ENCODE measurements around the gene SH3RF1.

Gene SH3RF1

DNA sequence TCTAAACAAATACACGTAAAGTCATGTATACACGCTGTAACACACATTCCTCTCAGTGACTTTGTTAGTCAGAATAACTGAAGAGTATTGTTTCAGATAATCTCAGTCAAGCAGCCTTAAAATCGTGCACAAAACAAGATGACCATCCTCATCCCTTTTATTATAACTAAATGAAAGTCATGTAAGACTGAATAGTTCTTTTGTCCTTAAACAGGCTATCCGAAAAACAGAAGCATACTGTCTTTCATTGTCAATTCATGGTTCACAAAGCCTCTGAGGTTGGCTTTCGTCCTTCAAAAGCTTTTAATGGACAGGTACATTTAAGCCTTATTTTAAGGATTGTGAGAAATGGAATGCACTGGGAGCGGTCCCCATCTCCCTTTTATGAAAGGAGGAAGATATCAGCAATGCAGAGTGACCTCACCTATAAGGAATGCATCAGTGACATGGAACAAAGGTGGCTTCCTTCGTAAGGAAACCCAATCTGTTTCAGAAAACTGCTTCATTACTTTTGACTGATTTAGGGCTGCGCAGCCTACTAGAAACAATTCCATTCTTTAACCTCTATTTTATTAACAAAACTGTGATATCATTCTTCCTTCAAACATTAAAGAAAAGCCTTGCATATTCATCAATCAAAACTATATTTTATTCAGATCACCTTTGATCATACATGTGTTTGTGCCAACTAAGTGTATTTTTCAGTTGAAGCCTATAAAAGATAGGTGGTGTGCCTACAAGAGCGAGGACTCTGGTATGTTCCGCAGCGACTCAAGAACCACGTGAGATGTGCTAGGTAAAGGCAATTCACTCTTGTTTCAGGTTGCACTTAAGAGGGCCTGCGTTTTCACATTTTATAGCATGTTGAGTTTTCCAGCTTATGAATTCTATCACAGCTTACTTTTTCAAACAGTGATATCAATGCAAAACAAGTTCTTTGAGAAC, 19.2 kb downstream of the SH3RF1 start:
- DNase-seq (ENCODE audit: low spot score) = peak; percentile 87

DNA sequence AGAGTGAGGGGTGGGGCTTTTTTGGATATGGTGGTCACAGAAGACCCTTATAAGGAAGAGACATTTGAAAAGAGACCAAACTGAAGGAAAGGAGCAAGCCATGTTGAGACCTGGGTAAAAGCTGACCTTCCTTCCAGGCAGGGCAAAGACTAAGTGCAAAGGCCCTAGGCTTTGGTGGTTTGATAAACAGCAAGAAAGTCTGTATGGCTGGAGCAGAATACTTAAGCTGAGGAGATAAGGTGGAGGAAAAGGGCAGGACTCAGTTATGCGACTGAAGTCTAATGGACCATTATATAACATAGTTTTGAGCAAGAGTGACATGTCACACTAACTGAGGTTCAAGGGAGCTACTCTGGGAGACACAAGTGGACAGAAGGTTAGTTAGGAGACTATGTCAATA, 20.0 kb downstream of the SH3RF1 start:
- no peak for DNase-seq (ENCODE audit: low spot score)

DNA sequence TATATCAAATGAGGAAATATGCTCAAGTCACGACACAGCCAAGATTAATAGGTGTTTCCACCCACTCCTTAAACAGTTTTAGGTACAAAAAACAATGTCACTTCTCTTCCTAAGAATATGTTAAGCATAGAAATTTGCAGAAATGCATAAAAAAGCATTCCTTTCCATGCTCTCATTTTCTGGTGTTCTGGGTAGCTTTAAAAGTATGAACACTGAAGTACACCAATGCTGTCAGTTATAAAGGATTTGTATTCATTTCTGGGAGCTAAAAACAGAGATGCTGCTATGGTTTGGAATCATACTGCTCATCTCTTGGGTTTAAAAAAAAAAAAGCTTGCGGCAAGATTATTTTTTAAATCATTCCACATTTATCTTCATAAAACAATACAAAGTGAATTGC, 20.8 kb downstream of the SH3RF1 start:
- DNase-seq (ENCODE audit: low spot score) = no peak

DNA sequence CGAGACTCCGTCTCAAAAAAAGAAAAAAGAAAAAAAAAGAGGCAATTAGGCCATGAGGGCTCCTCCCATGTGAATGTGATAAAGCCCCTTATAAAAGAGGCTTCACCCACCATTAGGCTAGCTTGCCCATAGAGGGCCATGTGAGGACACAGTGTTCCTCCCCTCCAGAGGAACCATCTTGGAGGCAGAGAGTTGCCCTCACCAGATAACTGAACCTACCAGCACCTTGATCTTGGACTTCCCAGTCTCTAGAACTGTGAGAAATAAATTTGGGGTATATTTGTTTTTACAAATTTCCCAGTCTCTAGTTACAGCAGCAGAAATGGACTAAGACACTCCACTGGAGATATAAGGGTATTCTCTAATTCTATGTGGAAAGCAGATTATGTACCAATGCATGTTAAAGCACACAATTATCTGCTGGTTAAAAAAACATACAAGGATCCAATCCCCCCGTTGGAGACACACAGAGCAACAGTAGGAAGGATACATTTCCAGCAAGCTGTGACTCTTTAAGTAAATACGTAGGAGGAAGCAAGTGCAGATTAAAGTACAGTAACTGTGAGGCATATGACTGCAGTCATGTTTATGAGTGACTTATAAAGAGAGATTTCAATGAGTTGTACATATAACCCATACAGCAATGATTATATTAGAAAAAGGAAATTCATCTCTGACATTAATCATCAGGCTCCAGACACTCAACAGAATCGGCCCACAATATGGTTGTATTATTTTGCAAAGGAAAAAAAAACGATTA, 21.4 kb downstream of the SH3RF1 start:
- peak; percentile 68 for DNase-seq (ENCODE audit: low spot score)

DNA sequence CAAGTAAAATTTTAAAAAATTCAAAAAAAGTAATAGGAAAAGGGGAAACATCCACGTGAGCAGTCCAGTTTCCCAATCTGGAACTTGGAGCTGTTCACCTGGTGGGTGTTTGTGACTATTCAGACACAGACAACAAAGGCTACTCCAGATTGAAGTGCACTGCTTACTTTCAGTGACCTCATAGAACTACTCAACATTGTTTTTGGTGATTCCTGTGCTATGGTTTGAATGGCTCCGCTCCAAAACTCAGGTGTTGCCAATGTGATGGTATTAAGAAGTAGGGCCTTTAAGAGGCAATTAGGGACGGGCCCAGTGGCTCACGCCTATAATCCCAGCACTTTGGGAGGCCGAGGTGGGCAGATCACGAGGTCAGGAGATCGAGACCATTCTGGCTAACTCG, 22.1 kb downstream of the SH3RF1 start:
- no peak for DNase-seq (ENCODE audit: low spot score)

DNA sequence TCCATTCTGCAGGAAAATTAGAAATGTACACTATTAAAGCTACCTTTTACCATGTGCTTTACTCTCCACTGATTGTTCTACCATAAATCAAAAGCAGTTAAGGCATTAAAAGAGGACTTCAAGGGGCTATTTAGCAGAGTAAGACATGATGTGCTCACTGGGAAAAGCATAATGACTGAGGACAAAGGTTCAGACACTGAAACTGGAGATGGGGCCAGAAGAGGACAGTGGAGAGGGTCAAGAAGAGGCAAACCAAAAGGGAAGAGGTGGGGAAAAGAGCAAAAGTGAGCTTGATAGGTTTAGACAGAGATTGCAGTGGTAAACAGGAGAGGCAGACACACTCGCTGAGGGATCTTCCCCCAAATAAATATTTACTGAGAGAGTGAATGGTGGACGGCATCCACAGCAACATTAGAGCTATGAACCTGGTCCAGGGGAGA, 23.8 kb downstream of the SH3RF1 start:
- DNase-seq (ENCODE audit: low spot score) = no peak

DNA sequence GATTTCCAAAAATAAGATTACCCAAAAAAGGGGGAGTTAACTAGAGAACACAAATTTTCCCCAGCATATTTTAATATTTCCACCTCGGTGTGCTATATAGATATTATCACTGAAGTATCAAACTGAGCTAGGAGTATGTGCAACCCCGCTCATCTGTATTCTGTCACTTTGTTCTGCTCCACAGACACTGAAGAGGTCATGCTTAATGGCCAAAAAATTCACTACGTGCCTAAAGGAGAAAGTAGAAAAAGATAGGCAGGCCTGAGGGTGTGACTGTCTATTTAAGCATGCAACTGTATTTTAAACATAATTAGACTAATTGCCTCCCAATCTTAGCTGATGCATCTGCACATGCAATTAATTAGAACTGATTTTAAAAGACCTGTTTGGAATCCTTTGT, 24.5 kb downstream of the SH3RF1 start:
- DNase-seq (ENCODE audit: low spot score) = no peak

DNA sequence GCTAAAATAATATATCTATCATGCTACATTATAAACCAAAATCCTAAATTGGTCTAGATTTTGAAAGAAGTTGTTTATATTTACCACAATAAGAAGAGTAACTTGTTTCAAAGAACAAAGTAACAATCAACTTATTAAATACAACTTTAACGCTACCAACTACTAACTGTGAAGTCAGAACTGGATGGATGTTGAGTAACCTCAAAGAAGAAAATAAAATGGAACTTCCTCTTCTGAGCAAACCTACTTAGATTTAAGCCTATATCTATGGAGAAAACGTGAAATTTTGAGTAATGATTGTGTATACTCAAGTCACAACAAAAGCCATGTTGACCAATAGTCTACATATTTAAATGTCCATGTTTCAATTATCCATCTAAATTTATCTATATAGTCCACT, 25.7 kb downstream of the SH3RF1 start:
- DNase-seq (ENCODE audit: low spot score) = no peak

DNA sequence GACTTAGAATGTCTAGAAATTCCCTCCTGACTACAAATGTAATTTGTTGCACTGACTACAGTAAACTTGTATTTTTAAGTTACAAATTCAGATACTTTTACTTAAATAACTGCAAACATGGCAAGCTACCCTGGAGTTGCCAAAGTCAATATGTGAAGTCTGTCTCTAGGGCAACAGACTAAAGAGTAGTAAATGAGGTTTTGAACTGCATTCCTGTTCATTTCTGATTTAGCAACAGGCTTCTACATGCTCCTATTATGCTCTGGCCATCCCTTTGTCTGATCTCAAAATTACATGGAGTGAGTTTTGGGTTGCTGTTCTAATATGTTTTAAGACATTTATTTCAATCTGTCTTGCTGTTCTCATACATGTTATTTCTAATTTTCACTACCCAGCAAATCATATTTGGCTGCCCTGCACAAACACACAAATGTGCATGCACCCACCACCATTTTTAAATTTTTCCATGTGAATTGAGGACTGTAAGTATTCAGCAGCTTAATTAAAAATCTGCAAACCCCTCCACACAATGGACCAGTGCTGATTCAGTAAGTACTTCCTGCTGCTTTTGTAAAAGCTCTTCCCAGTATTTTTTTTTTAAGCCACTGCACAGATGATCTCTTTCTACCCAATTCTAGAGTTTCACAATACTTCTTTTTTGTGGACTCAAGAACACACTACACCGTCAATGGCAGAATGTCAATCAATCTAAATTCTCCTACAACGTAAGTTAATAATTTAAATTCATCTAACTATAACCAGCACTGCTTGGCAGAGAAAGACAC, 26.7 kb downstream of the SH3RF1 start:
- DNase-seq (ENCODE audit: low spot score) = no peak

DNA sequence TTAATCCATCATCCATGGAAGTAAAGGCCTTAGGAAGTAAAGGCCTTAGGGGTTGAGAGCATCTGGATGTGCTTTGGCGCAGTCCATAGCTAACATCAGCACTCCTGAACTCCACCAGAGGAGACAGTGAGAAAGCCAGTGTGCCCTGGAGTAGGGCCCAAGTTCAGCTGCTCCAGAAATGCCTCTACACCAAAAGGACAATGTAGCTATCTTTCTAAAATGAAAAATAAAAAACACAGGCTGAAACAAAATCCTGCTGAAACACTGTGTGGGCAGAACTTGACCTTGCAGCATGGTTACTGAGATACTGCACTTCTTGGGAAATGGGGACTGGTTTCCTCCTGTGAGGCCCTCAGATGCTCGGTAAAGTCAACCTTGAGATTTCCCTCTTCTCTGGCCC, 29.3 kb downstream of the SH3RF1 start:
- no peak for DNase-seq (ENCODE audit: low spot score)

DNA sequence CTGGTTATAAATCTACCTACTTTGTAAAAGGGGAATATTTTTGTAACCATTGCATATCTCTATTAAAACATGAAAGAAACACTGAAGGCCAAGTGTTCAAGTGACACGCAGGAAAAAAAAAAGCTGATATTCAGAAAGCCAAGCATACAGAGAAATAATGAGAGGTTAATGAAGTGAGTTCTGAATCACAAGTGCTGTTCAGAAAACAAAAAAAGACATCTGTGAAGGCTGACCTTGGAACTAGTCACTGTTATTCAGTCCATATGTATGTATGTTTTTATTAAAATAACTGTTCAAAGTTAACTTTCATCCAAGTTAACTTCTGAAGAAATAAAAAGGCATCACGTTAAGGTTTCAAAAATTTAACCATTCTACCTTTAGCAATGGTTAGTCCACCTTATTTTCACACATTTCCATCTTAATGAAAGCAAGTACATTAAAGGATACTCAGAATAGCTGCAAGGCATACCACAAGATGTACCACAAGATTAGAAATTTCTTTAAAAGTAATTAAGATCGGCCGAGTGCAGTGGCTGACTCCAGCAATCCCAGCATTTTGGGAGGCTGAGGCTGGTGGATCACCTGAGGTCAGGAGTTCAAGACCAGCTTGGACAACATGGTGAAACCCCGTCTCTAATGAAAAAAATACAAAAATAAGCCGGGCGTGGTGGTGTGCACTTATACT, 31.4 kb downstream of the SH3RF1 start:
- DNase-seq (ENCODE audit: low spot score) = no peak

DNA sequence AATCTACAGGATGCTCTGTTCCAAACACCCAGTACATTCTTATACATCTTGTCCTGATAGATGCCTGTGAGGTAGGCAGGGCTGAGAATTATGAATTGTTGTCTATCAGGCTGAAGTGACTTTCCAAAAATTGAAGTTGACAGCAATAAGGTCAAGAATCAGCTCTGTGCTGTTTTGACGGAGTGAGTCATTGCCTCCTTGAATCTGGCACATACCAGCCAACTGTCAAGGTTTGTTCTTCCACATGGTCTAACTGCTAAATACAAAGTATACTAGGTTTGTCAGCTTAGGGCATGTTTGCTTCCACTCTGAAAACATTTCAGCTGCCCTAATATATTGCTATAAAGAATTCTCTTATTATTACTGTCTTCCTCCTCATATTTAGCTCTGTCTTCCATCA, 32.3 kb downstream of the SH3RF1 start:
- no peak for DNase-seq (ENCODE audit: low spot score)

DNA sequence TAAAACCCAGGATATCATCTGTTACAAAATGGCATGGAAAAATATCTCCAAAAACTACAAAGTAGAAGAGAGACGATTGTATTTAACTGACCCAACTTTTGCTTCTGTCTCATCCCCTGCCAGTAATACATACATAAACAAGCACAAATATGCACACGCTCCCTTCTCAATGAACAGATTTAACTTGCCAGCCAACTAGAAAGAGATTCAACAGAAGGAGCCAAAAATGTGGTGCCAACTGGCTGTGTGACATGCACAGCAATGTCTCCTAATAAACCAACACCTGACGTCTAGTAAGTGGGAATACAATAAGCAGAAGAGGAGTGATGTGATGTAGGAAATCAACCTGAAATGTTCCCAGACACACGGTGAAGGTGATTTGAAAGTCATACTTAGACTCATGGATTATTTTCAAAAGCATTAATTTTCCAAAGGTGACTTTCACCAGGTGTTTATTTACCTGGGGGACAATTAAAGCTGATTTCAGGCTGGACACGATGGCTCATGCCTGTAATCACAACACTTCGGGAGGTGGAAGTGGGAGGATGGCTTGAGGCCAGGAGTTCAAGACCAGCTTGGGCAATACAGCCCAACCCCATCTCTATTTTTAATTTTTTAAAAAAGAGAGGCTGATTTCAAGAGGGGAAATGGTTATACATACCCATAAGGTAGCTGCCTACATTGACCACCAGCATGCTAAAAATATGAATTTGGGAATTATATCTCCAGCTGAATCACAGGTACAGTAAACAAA, 33.7 kb downstream of the SH3RF1 start:
- no peak for DNase-seq (ENCODE audit: low spot score)

DNA sequence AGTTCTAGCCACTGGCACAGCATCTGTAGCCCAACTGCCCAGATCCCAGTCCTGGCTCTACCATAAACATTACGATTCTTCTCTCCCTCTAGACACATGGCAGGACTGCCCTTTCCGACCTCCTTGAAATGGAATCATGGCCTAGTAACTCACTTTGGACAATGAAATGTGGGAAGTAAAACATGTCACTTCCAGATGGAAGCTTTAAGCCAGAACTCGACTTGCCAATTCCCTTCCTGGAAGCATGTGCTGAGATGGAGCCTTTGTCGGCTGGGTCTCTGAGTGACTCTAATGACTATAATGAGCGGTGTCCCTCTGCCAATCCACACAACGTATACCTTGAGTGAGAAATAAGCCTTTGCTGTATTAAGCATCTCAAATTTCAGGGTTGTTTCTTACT, 34.7 kb downstream of the SH3RF1 start:
- DNase-seq (ENCODE audit: low spot score) = no peak

DNA sequence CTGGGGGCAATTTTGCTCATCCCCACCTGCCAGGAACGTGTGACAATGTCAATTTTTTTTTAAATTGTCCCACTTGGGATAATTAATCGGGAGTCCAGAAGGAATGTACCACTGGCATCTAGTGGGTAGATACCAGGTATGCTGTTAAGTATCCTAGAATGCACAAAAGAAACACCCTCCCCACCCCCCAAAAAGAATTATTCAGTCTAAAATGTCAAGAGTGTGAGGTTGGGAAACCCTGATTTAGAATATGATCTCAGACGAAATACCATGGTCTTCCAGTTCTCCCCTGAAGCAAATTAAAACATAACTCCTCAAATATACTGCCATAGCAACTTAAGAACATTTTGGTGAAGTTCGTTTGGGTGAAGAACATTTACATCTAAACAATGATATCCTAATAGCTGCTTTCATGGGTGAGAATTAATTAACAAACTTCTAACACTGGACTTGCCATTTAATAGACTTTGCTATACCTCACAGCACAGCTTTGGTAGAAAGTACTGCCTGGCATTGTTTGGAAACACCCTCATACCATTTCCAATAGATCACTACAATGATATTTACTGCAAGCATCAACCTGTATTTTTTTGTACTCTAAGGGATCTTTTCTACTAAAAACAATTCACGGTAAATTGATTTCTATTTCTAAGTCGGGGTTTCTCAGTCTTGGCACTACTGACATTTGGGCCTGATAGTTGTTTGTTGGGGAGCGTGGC, 36.5 kb downstream of the SH3RF1 start:
- DNase-seq (ENCODE audit: low spot score) = no peak

DNA sequence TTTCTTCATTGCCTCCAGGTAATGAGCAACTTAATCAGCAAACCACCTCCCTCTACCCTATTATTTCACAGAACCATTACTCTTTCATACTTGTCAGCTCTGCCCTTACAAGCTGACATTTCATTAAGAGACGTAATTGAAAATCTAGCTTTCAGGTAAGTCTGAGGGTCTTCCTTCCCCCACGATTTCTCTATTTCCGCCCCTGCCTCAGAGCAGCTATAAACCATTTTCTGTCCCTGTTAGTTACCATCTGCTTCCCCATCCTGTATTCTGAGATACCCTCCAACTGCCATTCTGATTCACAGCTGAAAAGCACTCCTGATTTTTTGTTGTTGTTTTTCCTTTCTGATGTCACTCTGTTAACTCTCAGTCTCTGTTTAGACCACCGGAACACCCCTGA, 37.1 kb downstream of the SH3RF1 start:
- DNase-seq (ENCODE audit: low spot score) = no peak

DNA sequence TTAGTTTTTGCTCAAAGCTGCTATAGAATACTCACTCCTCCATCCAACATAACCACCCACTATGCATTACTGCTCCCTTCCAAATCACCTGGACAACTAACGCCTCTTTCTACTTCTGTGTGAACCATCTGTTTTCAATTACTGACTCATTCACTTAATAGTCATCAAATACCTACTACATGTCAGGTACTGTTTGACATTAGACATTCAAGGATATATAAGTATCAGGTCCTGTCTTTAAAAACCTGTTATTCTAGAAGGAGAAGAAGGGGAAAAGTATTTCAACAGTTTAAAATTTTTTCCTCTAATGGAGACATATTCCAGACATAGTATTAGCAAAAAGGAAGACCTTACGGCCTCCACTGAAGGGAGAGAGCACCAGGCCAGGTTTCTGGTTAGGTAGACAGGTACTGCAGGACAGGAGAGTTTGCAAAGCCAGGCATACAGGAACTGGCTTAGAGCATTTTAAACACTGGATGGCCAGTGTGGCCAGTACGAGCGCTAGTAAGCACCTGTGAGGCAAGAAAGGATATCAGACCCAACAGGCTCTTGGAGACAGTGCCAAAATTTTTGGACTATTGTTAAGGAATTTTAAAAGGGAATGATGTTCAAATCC, 39.0 kb downstream of the SH3RF1 start:
- DNase-seq (ENCODE audit: low spot score) = no peak

DNA sequence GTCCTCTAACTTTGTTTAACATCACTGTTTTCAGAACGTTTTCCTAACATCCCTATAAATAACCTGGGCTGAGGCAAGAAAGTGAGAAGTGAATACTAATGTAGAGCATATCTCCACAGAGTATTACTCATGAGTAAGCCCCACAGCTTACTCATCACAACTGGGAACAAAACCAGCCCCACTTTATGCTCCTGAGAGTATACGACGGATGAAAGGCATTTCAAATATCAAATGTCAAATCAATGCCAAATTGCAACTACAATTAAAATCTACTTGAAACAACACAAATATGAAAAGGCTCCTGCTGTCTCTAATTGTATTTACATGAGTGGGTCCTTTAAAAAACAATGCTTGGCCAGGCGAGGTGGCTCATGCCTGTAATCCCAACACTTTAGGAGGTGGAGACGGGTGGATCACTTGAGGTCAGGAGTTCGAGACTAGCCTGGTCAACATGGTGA, 41.2 kb downstream of the SH3RF1 start:
- peak; percentile 62 for DNase-seq (ENCODE audit: low spot score)

DNA sequence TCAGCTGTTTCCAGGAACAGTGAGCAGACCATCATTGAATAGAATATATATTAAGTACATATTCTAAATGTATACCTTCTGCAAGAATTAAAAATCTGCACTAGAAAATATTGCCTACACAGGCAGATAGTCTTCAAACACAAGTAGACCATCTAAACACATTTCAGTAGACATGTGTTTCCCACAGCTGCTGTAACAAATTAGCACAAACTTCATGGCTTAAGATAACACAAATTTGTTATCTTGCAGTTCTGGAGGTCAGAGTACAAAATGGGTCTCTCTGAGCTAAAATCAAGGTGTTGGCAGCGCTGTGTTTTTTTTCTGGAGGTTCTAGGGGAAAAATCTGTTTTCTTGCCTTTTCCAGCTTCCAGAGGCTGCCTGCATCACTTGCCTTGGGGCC, 42.7 kb downstream of the SH3RF1 start:
- DNase-seq (ENCODE audit: low spot score) = no peak

DNA sequence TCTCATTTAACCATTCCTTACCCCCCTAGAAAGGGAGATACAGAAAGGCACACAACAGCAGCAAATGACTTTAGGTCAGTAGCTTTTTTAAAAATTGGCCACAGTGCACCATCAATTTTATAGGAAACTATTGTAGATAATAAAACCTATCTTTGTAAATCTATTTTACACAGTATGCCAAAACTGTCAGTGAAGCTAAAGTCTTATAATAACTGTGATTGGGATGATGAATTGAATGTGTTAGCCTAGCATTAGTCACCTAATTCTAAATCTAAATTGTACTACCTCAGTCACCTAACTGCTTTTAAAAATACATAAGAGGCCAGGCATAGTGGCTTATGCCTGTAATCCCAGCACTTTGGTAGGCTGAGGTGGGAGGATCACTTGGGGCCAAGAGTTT, 44.2 kb downstream of the SH3RF1 start:
- no peak for DNase-seq (ENCODE audit: low spot score)

Data from LoVo (cell line).